HepG2 (cell line): Measurements from ENCODE around the gene ASAP2. TPM values are rescaled to one million over a fixed set of nuclear protein-coding genes. Genes with fewer than 3 reads are reported as not detected.
A peak's percentile ranks its signal among the peaks of the same experiment; 100 is the strongest.

Experiments
- ATAC-seq: fragments of 200-7000 bp; cut with Tn5 transposase; 3 replicates; pipeline ENCODE4 v1.9.1; 2020; ENCODE audit warnings: mild to moderate bottlenecking, moderate library complexity
- BruUV-seq: library from RNA; stranded (reverse); fragments of 400-500 nt; replicated peaks from 2 replicates; lab custom pipeline; 2021; lab: Mats Ljungman, UMichigan
- CTCF ChIA-PET: fragments of 300-600 bp; formaldehyde crosslinking; extraction: SDS; loops from one replicate; lab custom pipeline; 2021; ENCODE audit warnings: low total read pairs, inconsistent platforms, low intra/inter-chr PET ratio; lab: Yijun Ruan, JAX
- POLR2A ChIA-PET: fragments of 350-600 bp; sonication (Branson Sonifier 250); formaldehyde crosslinking; loops from one replicate; lab custom pipeline; 2020; ENCODE audit warnings: antibody characterized with exemption, inconsistent platforms; lab: Yijun Ruan, JAX
- DNase-seq: peaks from one replicate; pipeline ENCODE4 v3.0.0-alpha.2; 2015; ENCODE audit warnings: low spot score
- FAIRE-seq: peaks from 3 replicates; lab custom pipeline; 2011; peaks lifted over from hg19 to GRCh38; lab: Jason Lieb, UNC
- H2AFZ ChIP-seq: one replicate; pipeline ENCODE4 v1.6.1; 2011; ENCODE audit warnings: low read length, inconsistent platforms
- H3K27ac ChIP-seq: fragments of 300-600 bp; 3 replicates; pipeline ENCODE4 v1.8.0; 2011; ENCODE audit warnings: mixed run types, mild to moderate bottlenecking, mixed read lengths, low read length, inconsistent platforms; ENCODE audit not compliant: insufficient read depth; ENCODE audit errors: extremely low read length
- H3K27me3 ChIP-seq, 2 experiments: fragments of 200-600 bp in 1 of 2; 2 replicates in 1 of 2; 3 replicates in 1 of 2; pipeline versions ENCODE4 v1.6.0 to v1.8.0; 2011; ENCODE audit warnings: low read length in 2 of 2, mild to moderate bottlenecking in 2 of 2, moderate library complexity in 2 of 2, inconsistent platforms in 1 of 2; ENCODE audit not compliant: insufficient read depth in 2 of 2, control insufficient read depth in 1 of 2
- H3K36me3 ChIP-seq, 2 experiments: fragments of 200-600 bp in 1 of 2; replicated peaks in 1 of 2; 2 replicates in 1 of 2; 3 replicates in 1 of 2; pipeline versions ENCODE4 v1.5.1 to v1.8.0; 2011; ENCODE audit warnings: low read length in 2 of 2, inconsistent platforms in 1 of 2; ENCODE audit not compliant: insufficient read depth in 2 of 2, control insufficient read depth in 1 of 2
- H3K4me1 ChIP-seq: 2 replicates; pipeline ENCODE4 v1.5.1; 2012; ENCODE audit warnings: low read length, inconsistent platforms; ENCODE audit not compliant: insufficient read depth
- H3K4me2 ChIP-seq: 2 replicates; pipeline ENCODE4 v1.6.0; 2011; ENCODE audit warnings: low read depth, low read length, inconsistent platforms
- H3K4me3 ChIP-seq, 3 experiments: fragments of 200-600 bp in 1 of 3; sonication (generic), shearing (Covaris generic) in 1 of 3; replicated peaks in 1 of 3; 2 replicates each; pipeline ENCODE4 v1.5.1; 2011 to 2016; ENCODE audit warnings: low read length in 3 of 3, inconsistent platforms in 2 of 3, low read depth in 2 of 3, mild to moderate bottlenecking in 2 of 3, control low read depth in 1 of 3, mixed read lengths in 1 of 3; ENCODE audit not compliant: insufficient read depth in 1 of 3
- H3K79me2 ChIP-seq: one replicate; pipeline ENCODE4 v1.6.1; 2011; ENCODE audit warnings: low read length, inconsistent platforms; ENCODE audit not compliant: insufficient read depth
- H3K9ac ChIP-seq: 2 replicates; pipeline ENCODE4 v1.6.0; 2011; ENCODE audit warnings: mild to moderate bottlenecking, low read depth, low read length, inconsistent platforms; ENCODE audit not compliant: insufficient read depth
- H3K9me3 ChIP-seq: 2 replicates; pipeline ENCODE4 v1.5.1; 2012; ENCODE audit warnings: mild to moderate bottlenecking, low read length
- H4K20me1 ChIP-seq: 2 replicates; pipeline ENCODE4 v1.6.0; 2011; ENCODE audit warnings: inconsistent platforms, mild to moderate bottlenecking, low read length, moderate library complexity; ENCODE audit not compliant: insufficient read depth
- CEBPG ChIP-seq: IDR thresholded peaks from 2 replicates; pipeline ENCODE4 v1.6.1; 2016
- KLF11 ChIP-seq: IDR thresholded peaks from 2 replicates; pipeline ENCODE4 v1.6.1; 2016; ENCODE audit warnings: missing compliant biosample characterization
- ZNF121 ChIP-seq: sonication (generic); formaldehyde crosslinking; IDR thresholded peaks from 2 replicates; pipeline ENCODE4 v1.5.0; 2020; ENCODE audit warnings: mild to moderate bottlenecking, missing genetic modification reagents
- WGBS: methylation state at CpG from one replicate; pipeline ENCODE4 v1.1.6; 2017; ENCODE audit warnings: low lambda C conversion rate; 5-methylcytosine and 5-hydroxymethylcytosine counted together
- in situ Hi-C: cut with HindIII; loops from 2 replicates; pipeline ENCODE4 v1.10.0; 2017; ENCODE audit warnings: low pct_unique_long_range_greater_than_20kb; ENCODE audit not compliant: extremely low pct_ligation_motif_present
- intact Hi-C: fragments of 100-400 bp; cut with micrococcal nuclease; formaldehyde crosslinking; loops from one replicate; pipeline ENCODE4 v1.10.0; 2022; ENCODE audit not compliant: unreplicated experiment
- polyA plus RNA-seq, 8 experiments: library from polyadenylated mRNA; depleted of rRNA in 3 of 8; stranded (reverse) in 7 of 8; unstranded in 1 of 8; fragments of >200 nt; fragmentation: Illumina TruSeq in 4 of 8; extraction: Trizol in 4 of 8; gene quantifications; 2 replicates each; pipeline versions ENCODE4 v1.2.1 to v1.2.3, GENCODE V29; 2011 to 2016; ENCODE audit warnings: low read depth in 4 of 8, missing spikeins in 1 of 8, mixed read lengths in 1 of 8; ENCODE audit not compliant: insufficient read depth in 1 of 8
- total RNA-seq, 5 experiments: library from RNA; depleted of rRNA; stranded (reverse); fragments of >200 nt; fragmentation: Illumina TruSeq; extraction: Trizol; gene quantifications; 2 replicates each; pipeline ENCODE4 v1.2.3, GENCODE V29; 2016; ENCODE audit warnings: low read depth in 1 of 5
- TF ChIP-seq, protein P1 (sequence below): IDR thresholded peaks from 2 replicates; pipeline ENCODE4 v1.6.1; 2016; ENCODE audit warnings: missing compliant biosample characterization, missing genetic modification reagents, borderline replicate concordance
- TF ChIP-seq, protein P2 (sequence below): sonication (generic); formaldehyde crosslinking; IDR thresholded peaks from 2 replicates; pipeline ENCODE4 v1.8.0; 2022; ENCODE audit warnings: mild to moderate bottlenecking, missing genetic modification reagents; ENCODE audit not compliant: insufficient replicate concordance

ASAP2 gene
- total and polyA plus RNA-seq, 2 of the 13 experiments (the other 11 are each of a cell fraction or from before 2014, with no cell fraction given) = 7.3 to 22.3 TPM

DNA sequence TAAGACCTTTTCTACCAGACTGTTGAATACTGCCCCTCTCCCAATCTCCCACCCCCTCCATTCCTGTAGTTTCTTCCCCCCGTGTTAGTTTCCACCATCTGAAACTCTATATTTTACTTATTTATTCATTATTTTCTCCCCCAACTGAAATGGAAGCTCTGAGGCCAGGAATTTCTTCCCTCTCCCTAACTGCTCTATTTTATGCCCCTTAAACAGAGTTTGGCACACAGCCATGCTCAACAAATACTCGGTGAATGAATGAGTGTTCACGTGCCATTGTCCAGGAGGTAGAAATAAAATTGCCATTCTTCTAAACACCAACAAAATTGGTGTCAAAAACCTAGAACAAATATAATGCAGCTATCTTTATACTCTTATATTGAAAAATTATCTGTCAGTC is 211.1 kb downstream of the ASAP2 start:
- Histone ChIP-seq H3K79me2 (peaks cover 44% of the 10 kb centered on the region), H3K4me1 (peaks cover 41% of the 10 kb centered on the region), H3K4me3 (no peak overlapping the region), H2AFZ (no peak overlapping the region), H3K9ac (no peak overlapping the region), H3K9me3 (no peaks in the 10 kb centered on the region), H3K4me2 (no peak overlapping the region), H3K27ac (no peak overlapping the region), H3K36me3 (peaks cover 0 to 17% of the 10 kb centered on the region in 2 experiments; a peak in 3 of 5 replicates), H4K20me1 (no peaks in the 10 kb centered on the region), H3K27me3 (no peaks in the 10 kb centered on the region)
- POLR2A ChIA-PET = no interaction called here
- no peak for ATAC-seq
- CTCF ChIA-PET = no interaction called here
- 94% methylated on average over 3 of the region's 3 CpGs for WGBS
- BruUV-seq = no TSS peak
- no peak for FAIRE-seq
- TF ChIP-seq CEBPG (no peak), KLF11 (CRISPR knock-in tag) (no peak)
- TF ChIP-seq, protein P1, sequence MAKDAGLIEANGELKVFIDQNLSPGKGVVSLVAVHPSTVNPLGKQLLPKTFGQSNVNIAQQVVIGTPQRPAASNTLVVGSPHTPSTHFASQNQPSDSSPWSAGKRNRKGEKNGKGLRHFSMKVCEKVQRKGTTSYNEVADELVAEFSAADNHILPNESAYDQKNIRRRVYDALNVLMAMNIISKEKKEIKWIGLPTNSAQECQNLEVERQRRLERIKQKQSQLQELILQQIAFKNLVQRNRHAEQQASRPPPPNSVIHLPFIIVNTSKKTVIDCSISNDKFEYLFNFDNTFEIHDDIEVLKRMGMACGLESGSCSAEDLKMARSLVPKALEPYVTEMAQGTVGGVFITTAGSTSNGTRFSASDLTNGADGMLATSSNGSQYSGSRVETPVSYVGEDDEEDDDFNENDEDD (CRISPR knock-in tag) = no peak
- in situ Hi-C loops (no loop called here), intact Hi-C loops (no loop called here)
- DNase-seq = no peak

DNA sequence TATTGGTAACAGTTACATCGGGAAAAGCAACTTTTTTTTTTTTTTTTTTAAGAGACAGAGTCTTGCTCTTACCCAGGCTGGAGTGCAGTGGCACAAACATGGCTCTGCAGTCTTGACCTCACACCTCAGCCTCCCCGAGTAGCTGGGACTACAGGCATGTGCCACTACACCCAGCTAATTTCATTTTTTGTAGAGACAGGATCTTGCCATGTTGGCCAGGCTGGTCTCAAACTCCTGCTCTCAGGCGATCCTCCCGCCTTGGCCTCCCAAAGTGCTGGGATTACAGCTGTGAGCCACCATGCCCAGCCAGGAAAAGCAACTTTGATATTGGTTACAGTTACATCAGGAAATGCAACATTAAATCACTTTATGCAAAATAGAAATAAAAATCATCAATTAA is 212.1 kb downstream of the ASAP2 start:
- ATAC-seq (no peak), FAIRE-seq (no peak), DNase-seq (no peak)
- H3K4me3 ChIP-seq = no peak overlapping the region
- H3K27ac ChIP-seq = no peak overlapping the region
- TF ChIP-seq ZNF121 (CRISPR knock-in tag) = peak; percentile 56
- TF ChIP-seq, protein P2, sequence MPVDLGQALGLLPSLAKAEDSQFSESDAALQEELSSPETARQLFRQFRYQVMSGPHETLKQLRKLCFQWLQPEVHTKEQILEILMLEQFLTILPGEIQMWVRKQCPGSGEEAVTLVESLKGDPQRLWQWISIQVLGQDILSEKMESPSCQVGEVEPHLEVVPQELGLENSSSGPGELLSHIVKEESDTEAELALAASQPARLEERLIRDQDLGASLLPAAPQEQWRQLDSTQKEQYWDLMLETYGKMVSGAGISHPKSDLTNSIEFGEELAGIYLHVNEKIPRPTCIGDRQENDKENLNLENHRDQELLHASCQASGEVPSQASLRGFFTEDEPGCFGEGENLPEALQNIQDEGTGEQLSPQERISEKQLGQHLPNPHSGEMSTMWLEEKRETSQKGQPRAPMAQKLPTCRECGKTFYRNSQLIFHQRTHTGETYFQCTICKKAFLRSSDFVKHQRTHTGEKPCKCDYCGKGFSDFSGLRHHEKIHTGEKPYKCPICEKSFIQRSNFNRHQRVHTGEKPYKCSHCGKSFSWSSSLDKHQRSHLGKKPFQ = no peak
- WGBS = 80% methylated on average over 4 of the region's 4 CpGs
- CTCF ChIA-PET = no interaction called here
- BruUV-seq = no TSS peak
- intact Hi-C loops (no loop called here), in situ Hi-C loops (no loop called here)
- H3K9ac ChIP-seq = no peak overlapping the region
- no peaks in the 10 kb centered on the region; a peak in 1 of 5 replicates for H3K27me3 ChIP-seq
- peaks cover 0 to 14% of the 10 kb centered on the region in 2 experiments; a peak in 3 of 5 replicates for H3K36me3 ChIP-seq
- H2AFZ ChIP-seq = no peak overlapping the region
- peaks cover 41% of the 10 kb centered on the region for H3K4me1 ChIP-seq
- POLR2A ChIA-PET = no interaction called here
- no peaks in the 10 kb centered on the region for H4K20me1 ChIP-seq
- no peaks in the 10 kb centered on the region for H3K9me3 ChIP-seq
- peaks cover 47% of the 10 kb centered on the region for H3K79me2 ChIP-seq
- no peak overlapping the region for H3K4me2 ChIP-seq
